K562 (cell line): Measurements from ENCODE around the gene EFHC2. TPM values are rescaled to one million over a fixed set of nuclear protein-coding genes. Genes with fewer than 3 reads are reported as not detected.

ENCODE experiments used
- ATAC-seq: fragments of 200-7000 bp; cut with Tn5 transposase; 3 replicates; pipeline ENCODE4 v1.9.1; 2020; ENCODE audit warnings: moderate library complexity
- BruUV-seq: library from RNA; stranded (reverse); fragments of 400-500 nt; replicated peaks from 2 replicates; lab custom pipeline; 2021; lab: Mats Ljungman, UMichigan
- CTCF ChIA-PET: fragments of 300-600 bp; formaldehyde crosslinking; extraction: SDS; loops from one replicate; lab custom pipeline; 2021; ENCODE audit warnings: low intra/inter-chr PET ratio; lab: Yijun Ruan, JAX
- POLR2A ChIA-PET: fragments of 300-600, 350-650 bp; sonication (Branson Sonifier 250); formaldehyde crosslinking; extraction: SDS; loops from one replicate; lab custom pipeline; 2021; ENCODE audit warnings: antibody characterized with exemption, inconsistent platforms; lab: Yijun Ruan, JAX
- DNase-seq, 4 experiments: peaks; one replicate each; pipeline versions ENCODE4 v3.0.0 to v3.0.0-alpha.2; 2011 to 2018; ENCODE audit warnings: low spot score in 3 of 4, mixed read lengths in 3 of 4; ENCODE audit errors: extremely low read depth in 1 of 4
- FAIRE-seq: peaks from 2 replicates; lab custom pipeline; 2011; peaks lifted over from hg19 to GRCh38; lab: Jason Lieb, UNC
- H2AFZ ChIP-seq: 2 replicates; pipeline ENCODE4 v1.6.0; 2011; ENCODE audit warnings: low read depth, low read length, control low read depth, inconsistent platforms
- H3K27ac ChIP-seq: fragments of 200-600 bp; 3 replicates; pipeline ENCODE4 v1.8.0; 2011; ENCODE audit warnings: low read depth, mild to moderate bottlenecking, control low read depth, inconsistent platforms, low read length, moderate library complexity, mixed read lengths; ENCODE audit errors: extremely low read depth
- H3K27me3 ChIP-seq, 2 experiments: fragments of 300-600 bp in 1 of 2; 2 replicates in 1 of 2; 3 replicates in 1 of 2; pipeline versions ENCODE4 v1.6.0 to v1.8.0; 2011; ENCODE audit warnings: inconsistent platforms in 2 of 2, low read length in 2 of 2, mild to moderate bottlenecking in 1 of 2, mixed read lengths in 1 of 2, moderate library complexity in 1 of 2; ENCODE audit not compliant: control insufficient read depth in 2 of 2, insufficient read depth in 2 of 2
- H3K36me3 ChIP-seq: fragments of 300-600 bp; 3 replicates; pipeline ENCODE4 v1.8.0; 2011; ENCODE audit warnings: mild to moderate bottlenecking, low read length, inconsistent platforms; ENCODE audit not compliant: control insufficient read depth, insufficient read depth
- H3K4me1 ChIP-seq, 2 experiments: fragments of 200-600 bp in 1 of 2; replicated peaks in 1 of 2; 2 replicates in 1 of 2; 3 replicates in 1 of 2; pipeline versions ENCODE4 v1.5.1 to v1.8.0; 2011; ENCODE audit warnings: inconsistent platforms in 2 of 2, low read length in 2 of 2, mild to moderate bottlenecking in 1 of 2, mixed read lengths in 1 of 2, moderate library complexity in 1 of 2; ENCODE audit not compliant: control insufficient read depth in 2 of 2, insufficient read depth in 2 of 2
- H3K4me2 ChIP-seq: 2 replicates; pipeline ENCODE4 v1.6.1; 2011; ENCODE audit warnings: low read length, control low read depth, inconsistent platforms, mixed read lengths; ENCODE audit not compliant: insufficient read depth
- H3K4me3 ChIP-seq: fragments of 200-600 bp; sonication (generic), shearing (Covaris generic); 2 replicates; pipeline ENCODE4 v1.5.1; 2016; ENCODE audit warnings: control low read depth, inconsistent platforms
- H3K79me2 ChIP-seq: fragments of 200-600 bp; 3 replicates; pipeline ENCODE4 v1.8.0; 2011; ENCODE audit warnings: low read length, inconsistent platforms; ENCODE audit not compliant: control insufficient read depth, insufficient read depth
- H3K9ac ChIP-seq, 2 experiments: 2 replicates each; pipeline versions ENCODE4 v1.6.0 to v1.6.1; 2011; ENCODE audit warnings: low read depth in 2 of 2, low read length in 2 of 2, control low read depth in 1 of 2, inconsistent platforms in 1 of 2, mild to moderate bottlenecking in 1 of 2, mixed read lengths in 1 of 2; ENCODE audit not compliant: insufficient read depth in 1 of 2
- H3K9me1 ChIP-seq: one replicate; pipeline ENCODE4 v1.6.0; 2011; ENCODE audit warnings: inconsistent platforms, mild to moderate bottlenecking, low read length, moderate library complexity; ENCODE audit not compliant: control insufficient read depth, insufficient read depth
- H3K9me3 ChIP-seq: replicated peaks from 2 replicates; pipeline ENCODE4 v1.5.1; 2011; ENCODE audit warnings: low read depth, low read length, inconsistent platforms; ENCODE audit not compliant: control insufficient read depth, insufficient read depth
- H4K20me1 ChIP-seq: replicated peaks from 2 replicates; pipeline ENCODE4 v1.6.1; 2011; ENCODE audit warnings: low read length, inconsistent platforms, mixed read lengths; ENCODE audit not compliant: control insufficient read depth, insufficient read depth
- PATZ1 ChIP-seq: fragments of 250-450 bp; sonication (Bioruptor Pico); IDR thresholded peaks from 2 replicates; pipeline ENCODE4 v1.5.0; 2020; ENCODE audit warnings: mild to moderate bottlenecking, borderline replicate concordance
- ZNF408 ChIP-seq: fragments of 250-450 bp; sonication (Bioruptor Pico); IDR thresholded peaks from 2 replicates; pipeline ENCODE4 v1.4.0; 2020; ENCODE audit warnings: low read depth, mild to moderate bottlenecking, moderate library complexity
- ZNF449 ChIP-seq: fragments of 250-450 bp; sonication (Bioruptor Pico); IDR thresholded peaks from 2 replicates; pipeline ENCODE4 v1.8.0; 2022; ENCODE audit warnings: moderate library complexity, mild to moderate bottlenecking, inconsistent platforms
- ZNF507 ChIP-seq: conservative IDR thresholded peaks from 2 replicates; pipeline ENCODE4 v1.6.1; 2017; ENCODE audit warnings: missing genetic modification characterization, missing compliant biosample characterization
- WGBS: fragments of 100-300 bp; shearing (Covaris generic); methylation state at CpG from one replicate; pipeline ENCODE4 v1.1.6; 2016; ENCODE audit warnings: low coverage, mixed read lengths; ENCODE audit not compliant: insufficient coverage; ENCODE audit errors: missing lambda C conversion rate; 5-methylcytosine and 5-hydroxymethylcytosine counted together
- in situ Hi-C: fragments of 300-500 bp; cut with MboI; formaldehyde crosslinking; loops from 4 replicates; pipeline ENCODE4 v1.15.0; 2018; ENCODE audit warnings: inconsistent platforms, mixed read lengths
- intact Hi-C: fragments of 100-400 bp; cut with micrococcal nuclease; formaldehyde crosslinking; loops from 2 replicates; pipeline ENCODE4 v1.14.2; 2022
- polyA plus RNA-seq, 8 experiments: library from polyadenylated mRNA; depleted of rRNA in 4 of 8; stranded (reverse) in 5 of 8; unstranded in 3 of 8; fragments of >200 nt; fragmentation: Nextera tagmentation in 2 of 8; fragmentation: Illumina TruSeq in 1 of 8; extraction: Ambion mirVana in 2 of 8; extraction: Trizol in 1 of 8; gene quantifications; 2 replicates each; pipeline versions ENCODE4 v1.2.1 to v1.2.3, GENCODE V29; 2011 to 2014; ENCODE audit warnings: inconsistent platforms in 1 of 8, missing spikeins in 1 of 8
- total RNA-seq, 7 experiments: library from RNA; depleted of rRNA in 6 of 7; stranded (reverse); fragments of >200 nt in 6 of 7; fragmentation: Illumina TruSeq in 2 of 7; extraction: Trizol in 2 of 7; gene quantifications; 2 replicates each; pipeline versions ENCODE4 v1.2.1 to v1.2.3, GENCODE V29; 2011 to 2021; ENCODE audit warnings: low replicate concordance in 1 of 7

EFHC2 gene
- total and polyA plus RNA-seq, 9 of the 15 experiments (the other 6 are each of a cell fraction or from before 2014, with no cell fraction given): 1.3 to 8.1 (median 3.0) TPM

GRCh38 chrX:44144177-44144945, 199.1 kb downstream of the EFHC2 start:
- TF ChIP-seq PATZ1: no peak
- no peak for TF ChIP-seq ZNF507
- TF ChIP-seq ZNF408 (CRISPR knock-in tag): no peak
- no peak for TF ChIP-seq ZNF449 (CRISPR knock-in tag)
- in situ Hi-C loops (no loop called here), intact Hi-C loops (no loop called here)
- Histone ChIP-seq H3K79me2 (no peaks in the 10 kb centered on the region), H2AFZ (no peak overlapping the region), H3K9me3 (no peaks in the 10 kb centered on the region), H3K4me1 (no peaks in the 10 kb centered on the region; a peak in 1 of 5 replicates), H4K20me1 (no peaks in the 10 kb centered on the region), H3K4me3 (no peak overlapping the region), H3K27ac (no peak overlapping the region), H3K9ac (no peak overlapping the region), H3K27me3 (no peaks in the 10 kb centered on the region), H3K36me3 (no peaks in the 10 kb centered on the region), H3K4me2 (no peak overlapping the region), H3K9me1 (no peaks in the 10 kb centered on the region)
- POLR2A ChIA-PET: no interaction called here
- FAIRE-seq (no peak), DNase-seq (no peak), ATAC-seq (no peak)
- BruUV-seq: no TSS peak
- CTCF ChIA-PET: no interaction called here
- WGBS: 2% methylated on average over 6 of the region's 8 CpGs
